ENCODE measurements around the gene CRIP1.
A peak's percentile ranks its signal among the peaks of the same experiment; 100 is the strongest.

CRIP1 gene

DNA sequence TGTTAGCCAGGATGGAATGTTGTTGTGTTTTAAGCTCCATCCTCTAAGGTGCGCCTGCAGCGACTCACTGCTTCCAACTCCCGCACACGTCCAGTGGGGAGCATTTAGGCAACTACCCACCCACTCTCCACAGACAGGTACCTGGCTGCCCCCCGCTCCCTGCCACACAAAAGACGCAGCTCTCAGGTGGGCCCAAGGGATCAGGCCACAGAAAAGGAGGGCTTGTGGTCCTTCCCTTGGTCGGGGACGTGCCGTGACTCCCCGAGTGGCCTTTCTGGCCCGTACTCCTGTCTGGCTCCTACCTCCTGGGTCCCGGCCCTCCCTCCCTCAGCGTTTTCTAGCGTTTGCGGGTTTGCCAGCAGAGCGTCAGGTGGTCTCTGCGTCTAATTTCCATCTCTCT is 20.6 kb downstream of the CRIP1 start:
- no peak for DNase-seq (ENCODE audit: low read depth)

DNA sequence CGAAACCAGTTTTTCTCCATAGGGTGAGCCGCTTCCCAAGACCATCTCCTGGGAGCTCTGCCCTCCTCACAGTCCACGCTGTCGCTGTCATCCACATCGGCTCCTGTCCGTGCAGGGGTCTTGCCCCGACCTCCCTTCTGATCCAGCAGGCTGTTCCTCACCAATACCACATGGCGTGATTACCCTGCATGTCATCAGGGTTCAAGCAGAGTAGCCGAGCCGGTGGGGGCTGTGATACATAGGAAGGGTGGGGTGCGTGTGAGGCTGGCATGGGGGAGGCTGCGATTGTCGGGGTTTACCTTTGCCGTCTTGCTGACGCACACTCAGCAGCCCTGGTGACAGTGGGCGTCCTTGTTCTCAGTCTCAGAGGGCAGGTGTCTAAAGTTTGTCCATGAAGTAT is 21.4 kb downstream of the CRIP1 start:
- no peak for DNase-seq (ENCODE audit: low read depth)

DNA sequence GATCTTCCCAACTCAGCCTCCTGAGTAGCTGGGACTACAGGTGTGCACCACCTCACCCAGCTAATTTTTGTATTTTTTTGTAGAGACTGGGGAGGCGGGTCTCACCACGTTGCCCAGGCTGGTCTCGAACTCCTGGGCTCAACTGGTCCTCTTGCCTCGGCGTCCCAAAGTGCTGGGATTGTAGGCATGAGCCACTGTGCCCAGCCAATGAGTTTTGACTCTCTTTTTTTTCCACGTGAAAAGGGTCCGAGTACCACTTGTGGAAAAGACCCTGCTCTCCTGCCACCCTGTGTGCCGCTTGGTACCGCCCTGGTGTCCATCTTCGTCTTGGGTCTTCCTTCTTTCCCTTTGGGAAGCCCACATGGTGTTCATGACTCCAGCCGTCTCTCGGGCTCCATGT is 21.9 kb downstream of the CRIP1 start:
- DNase-seq (ENCODE audit: low read depth), result no peak

DNA sequence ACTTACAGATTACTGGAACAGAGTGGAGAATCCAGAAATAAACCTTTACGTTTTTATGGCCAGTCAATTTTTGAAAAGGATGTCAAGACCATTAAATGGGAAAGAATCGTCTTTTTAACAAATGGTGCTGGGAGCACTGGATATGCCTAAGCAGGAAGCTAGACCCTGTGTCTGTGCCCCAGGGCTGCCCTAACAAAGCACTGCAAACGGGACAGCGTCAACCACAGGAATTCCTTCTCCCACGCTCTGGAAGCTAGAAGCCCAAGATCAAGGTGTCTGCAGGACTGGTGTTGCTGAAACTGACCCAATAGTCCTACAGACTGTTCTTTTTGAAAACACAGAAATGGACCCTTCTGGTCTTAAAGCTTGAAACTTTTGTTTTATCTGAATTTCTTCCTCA is 30.4 kb downstream of the CRIP1 start:
- no peak for DNase-seq (ENCODE audit: low read depth)

DNA sequence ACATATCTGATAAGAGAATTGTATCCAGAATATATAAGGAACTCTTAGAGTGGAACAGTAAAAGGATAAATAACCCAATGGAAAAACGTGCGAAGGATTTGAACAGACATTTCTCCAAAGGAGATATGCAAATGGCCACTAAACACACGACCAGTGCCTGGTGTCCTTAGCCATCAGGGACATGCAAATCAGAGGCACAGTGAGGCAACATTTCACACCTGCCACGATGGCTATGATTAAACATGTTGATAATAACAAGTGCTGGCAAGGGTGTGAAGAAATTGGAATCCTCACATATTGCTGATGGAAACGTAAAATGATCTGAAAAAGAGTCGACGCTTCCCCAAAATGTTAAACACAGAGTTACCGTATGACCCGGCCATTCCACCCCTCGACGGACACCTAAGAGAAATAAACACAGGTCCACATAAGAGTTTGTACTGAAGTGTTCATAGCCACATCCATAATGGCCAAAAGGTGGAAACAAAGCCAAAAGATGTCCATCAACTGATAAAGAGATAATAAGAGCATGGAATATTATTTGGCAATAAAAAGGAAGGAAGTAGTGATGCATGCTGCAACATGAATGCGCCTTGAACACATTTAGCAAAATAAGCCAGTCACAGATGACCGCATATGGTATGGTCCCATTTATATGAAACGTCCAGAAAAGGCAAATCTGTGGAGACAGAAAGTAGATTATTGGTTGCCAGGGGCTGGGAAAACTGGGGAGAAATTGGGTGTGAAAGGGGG is 33.4 kb downstream of the CRIP1 start:
- no peak for DNase-seq (ENCODE audit: low read depth)

DNA sequence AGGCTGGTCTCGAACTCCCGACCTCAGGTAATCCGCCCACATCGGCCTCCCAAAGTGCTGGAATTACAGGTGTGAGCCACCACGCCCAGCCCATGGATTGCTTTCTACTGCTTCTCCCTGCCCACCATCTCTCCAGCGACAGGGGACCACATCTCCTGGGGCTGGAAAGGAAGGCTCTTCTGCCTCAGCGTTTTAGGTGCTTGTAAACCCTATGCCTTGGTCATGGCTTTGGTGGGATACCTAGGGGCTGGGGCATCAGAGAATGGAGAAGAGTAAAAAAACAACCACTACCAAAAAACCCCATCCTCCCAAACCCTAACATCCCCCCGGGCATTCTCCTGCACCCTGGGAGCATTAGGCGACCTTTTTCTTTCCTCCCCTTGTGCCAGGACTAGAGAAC is 38.6 kb downstream of the CRIP1 start:
- no peak for DNase-seq (ENCODE audit: low read depth)

DNA sequence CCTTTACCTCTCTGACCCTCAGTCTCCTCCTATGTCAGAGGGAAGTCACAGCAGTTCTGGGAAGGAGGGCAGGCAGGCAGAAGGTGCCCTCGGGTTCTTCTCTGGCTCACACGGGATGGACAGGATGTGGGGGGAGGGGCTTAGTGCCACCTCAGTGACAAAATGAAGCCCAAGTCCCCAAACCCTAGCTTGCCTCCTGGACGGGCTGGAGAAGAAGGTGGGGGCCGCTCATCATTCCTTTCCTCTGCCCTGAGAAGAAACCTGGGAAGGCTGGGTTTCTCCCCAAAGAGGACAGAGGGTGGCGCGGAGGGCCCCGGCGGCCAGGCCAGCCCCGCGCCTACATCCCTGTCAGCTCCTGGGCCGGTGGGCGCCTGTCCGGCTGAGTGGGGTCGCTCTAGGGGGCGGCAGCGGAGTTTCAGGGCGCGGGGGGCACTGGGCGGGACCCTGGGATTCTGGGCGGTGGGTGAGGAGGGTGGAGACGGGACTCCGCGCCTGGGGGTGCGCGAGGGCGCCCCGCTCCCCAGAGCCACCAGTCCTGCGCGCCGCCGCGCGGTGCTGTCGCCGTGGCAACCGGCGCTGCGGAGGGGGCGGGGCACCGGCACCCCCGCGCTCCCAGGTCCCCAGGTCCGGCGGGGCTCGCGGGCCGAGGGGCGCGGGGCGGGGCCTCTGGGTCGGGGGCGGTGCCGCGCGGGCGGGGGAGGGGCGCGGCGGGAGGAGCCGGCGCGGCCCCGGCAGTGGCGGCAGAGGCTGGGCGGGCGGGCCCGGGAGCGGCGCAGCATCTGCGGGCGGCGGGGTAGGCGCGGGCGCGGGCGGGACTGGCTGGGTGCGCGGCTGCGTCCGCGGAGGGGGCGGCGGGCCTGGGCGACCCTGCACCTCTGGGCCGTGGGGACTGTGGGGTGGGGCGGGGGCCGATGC is 39.4 kb downstream of the CRIP1 start, which contains the start of gene TMEM121:
TMEM121 (plus strand) TSS at position 723 of the 915 bp plus-strand sequence. CDS start 2,252 bp downstream, outside the sequence.
- peak; percentile 21 for DNase-seq (ENCODE audit: low read depth)

DNA sequence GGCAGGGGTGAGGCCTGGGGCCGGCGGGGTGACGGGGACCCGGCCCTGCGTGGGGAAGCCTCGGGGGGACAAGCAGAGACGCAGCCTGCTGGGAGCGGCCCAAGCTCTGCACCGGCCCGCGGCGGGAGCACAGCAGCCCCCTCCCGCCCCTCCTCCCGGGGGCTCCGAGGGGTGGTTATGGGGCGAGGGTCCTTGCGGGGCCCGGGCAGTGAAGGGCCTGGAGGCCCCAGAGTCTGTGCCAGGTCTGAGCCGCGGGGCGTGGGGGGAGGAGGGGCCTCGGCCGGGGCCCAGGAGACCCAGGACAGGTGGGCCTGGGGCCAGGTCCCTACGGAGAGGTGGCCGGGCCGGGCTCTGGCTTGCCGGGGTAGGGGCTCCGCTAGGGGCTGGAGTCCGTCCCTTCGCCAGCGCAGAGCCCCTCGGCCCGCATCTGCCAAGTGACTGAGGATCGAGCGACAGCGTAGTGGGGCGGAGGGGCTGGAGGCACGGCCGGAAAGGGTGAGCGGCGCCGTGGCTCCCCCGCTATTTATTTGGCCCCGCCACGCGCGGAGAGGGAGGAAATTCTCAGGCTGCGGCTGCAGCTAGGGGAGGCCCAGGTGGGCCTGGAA is 40.2 kb downstream of the CRIP1 start:
- no peak for DNase-seq (ENCODE audit: low read depth)

DNA sequence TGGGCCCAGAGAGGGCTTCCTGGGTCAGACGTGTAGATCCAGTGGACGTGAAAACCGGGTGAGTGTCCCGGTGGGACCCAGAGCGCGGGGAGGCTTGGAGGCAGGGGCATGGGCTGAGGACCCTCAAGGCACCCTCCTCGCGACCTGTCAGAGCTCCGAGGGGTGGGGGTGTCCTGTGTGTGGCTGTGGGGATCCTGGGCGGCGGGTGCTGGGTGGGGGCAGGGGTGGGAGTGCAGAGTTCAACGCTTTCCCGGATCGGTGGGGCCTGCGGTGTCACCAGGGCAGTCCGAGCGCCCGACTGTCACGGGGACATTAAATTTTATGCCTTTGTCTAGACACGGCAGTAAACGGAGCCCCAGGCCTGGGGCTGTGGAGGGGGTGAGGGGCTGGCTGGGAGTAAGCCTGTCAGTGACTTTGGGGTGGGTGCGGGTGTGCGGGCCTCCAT is 40.7 kb downstream of the CRIP1 start:
- no peak for DNase-seq (ENCODE audit: low read depth)

DNA sequence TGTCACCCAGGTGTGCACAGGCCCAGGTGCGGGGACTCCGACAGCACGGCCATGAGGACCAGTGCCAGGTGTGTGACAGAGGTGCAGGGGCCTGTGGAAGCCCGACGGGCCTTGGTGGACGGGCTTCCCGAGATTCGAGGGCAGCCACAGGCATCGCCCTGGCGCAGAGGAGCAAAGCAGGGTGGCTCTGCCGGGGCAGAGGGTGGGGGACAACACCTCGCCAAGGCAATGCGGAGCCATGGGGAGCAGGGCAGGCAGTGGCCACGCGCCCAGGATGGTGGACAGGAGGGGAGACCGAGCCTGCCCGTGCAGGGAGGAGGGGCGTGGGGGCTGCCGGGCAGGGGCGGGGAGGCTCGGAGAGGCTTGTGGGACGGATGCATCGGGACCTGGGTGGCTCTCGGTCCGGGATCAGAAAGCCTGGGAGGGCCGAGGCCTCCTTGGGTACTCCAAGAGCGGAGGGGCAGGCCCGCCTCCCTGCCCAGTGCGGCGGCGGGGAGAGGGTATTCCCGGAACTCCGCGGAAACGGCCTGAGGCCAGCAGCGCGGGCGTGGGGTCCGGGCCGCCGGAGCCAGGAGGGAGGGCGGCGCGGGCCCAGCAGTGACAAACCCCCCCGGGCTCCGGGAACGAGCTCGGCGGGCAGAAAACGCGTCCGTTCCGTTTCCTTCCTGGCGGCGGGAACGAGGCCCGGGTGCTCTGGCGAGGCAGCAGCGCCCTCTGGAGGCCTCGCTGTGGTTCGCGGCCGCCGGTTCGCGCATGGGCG is 41.3 kb downstream of the CRIP1 start:
- peak; percentile 68 for DNase-seq (ENCODE audit: low read depth)

DNA sequence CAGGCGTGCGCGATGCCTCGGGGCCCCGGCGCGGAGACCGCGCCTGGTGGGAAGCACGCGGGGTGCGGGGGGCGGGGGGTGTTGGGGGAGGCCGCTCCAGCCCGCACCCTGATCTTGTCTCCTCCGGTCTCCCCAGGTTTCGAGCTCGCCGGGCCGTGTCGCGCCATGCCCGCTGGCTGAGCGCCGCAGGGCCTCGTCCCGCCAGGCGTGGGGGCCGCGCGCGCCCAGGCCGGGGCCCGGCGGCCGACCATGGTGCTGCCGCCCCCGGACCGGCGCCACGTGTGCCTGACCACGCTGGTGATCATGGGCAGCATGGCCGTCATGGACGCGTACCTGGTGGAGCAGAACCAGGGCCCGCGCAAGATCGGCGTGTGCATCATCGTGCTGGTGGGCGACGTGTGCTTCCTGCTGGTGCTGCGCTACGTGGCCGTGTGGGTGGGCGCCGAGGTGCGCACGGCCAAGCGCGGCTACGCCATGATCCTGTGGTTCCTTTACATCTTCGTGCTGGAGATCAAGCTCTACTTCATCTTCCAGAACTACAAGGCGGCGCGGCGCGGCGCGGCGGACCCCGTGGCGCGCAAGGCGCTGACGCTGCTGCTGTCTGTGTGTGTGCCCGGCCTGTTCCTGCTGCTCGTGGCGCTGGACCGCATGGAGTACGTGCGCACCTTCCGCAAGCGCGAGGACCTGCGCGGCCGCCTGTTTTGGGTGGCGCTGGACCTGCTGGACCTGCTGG is 42.1 kb downstream of the CRIP1 start:
- peak; percentile 58 for DNase-seq (ENCODE audit: low read depth)

DNA sequence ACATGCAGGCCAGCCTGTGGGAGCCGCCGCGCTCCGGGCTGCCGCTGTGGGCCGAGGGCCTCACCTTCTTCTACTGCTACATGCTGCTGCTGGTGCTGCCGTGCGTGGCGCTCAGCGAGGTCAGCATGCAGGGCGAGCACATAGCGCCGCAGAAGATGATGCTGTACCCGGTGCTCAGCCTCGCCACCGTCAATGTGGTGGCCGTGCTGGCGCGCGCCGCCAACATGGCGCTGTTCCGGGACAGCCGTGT is 42.6 kb downstream of the CRIP1 start:
- no peak for DNase-seq (ENCODE audit: low read depth)

DNA sequence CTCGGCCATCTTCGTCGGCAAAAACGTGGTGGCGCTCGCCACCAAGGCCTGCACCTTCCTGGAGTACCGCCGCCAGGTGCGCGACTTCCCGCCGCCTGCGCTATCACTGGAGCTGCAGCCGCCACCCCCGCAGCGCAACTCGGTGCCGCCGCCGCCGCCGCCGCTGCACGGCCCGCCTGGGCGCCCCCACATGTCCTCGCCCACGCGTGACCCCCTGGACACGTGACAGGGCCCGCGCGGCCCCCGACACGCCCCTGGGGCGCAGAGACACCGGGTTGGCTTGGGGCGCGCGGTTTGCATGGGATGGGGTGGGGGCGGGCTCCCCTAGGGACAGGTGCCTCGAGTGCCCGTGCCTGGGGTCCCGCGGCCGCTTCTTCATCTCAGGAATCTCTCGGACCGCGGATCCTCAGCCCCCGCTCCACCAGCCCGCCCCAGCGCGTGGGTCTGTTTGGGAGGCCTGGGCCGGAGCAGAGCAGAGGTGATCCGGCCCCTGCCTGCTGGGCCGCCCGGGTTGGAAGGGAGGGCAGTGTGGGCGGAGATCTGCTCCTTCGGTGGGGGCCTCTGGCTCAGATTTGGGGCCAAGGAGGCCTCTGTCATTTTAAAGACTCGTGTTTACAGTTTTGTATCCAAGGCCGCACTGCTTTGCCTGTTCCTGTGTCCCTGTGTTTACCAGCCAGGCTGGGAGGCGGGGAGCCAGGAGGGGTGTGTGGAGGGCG is 43.0 kb downstream of the CRIP1 start:
- no peak for DNase-seq (ENCODE audit: low read depth)

DNA sequence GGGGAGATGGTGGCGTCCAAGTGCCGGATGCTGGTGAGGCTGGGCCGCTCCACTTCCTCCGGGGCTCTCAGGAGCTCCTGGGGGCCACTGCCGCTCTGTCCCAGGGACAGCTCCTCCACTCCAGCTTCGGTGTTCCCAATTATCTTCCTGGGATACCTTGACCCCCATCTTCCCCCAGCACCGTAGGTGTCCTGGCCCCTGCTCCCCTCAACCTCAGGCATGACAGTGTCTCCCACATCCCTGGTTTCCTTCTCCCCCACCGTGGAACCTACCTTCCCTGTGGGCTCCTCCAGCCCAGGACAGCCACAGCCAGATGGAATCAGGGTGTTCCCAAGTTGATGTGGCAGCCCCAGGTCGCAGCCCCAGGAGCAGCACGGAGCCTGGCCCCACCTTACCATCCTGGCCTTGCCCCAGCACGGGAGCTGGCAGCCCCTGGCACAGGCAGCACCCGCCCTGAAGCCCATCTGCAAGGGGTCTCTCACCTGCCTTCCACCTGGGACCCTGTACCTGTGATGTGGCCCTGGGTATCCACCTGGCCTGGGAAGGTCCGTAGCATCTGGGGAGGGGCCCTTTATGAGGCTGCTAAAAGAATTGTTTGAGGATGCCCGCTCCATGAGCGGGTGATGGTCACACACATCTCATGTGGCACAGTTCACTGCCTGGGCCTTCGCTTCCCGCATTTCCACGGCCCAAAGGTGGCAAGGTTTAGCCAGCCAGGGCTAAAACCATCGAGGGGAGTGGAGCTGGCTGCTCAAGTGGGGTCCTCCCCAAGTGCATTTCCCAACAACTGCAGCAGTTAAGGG is 43.8 kb downstream of the CRIP1 start:
- no peak for DNase-seq (ENCODE audit: low read depth)

DNA sequence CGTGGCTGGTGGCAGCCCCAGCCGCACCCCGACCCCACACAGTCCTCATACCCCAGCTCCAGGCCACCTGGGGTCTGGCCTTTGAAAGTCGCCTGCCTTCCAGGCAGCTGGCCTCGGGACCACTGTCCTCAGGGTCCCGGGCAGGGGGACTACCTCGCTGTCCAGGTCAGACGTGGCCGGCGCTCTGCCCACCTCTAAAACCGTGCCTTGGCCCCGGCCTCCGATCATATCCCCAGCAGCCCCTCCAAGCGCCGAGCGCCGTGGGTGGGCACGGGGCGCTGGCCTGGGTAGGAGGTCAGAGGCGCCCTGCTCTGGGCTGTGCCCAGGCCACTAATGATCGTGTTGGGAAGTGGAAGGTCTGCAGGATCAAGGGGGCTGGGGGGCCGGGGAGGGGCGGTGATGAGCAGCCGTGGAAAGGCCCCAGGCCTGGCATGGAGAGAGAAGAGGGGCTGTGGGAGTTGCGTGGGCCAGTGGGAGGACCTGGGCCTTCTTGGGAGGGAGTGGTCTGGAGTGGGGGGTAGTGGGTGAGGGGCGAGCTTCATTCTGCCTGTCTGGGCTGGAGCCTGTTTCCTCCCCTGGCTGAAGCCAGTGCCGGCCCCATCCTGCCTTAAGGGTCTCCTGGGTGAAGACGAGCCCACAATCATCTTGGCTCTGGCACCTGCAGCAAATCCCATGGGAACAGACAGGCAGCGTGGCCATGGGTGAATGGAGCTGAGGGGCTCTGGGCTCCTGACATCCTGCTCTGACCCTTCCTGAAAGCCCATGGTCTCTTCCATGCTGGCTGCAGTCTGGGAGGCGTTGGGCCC is 44.6 kb downstream of the CRIP1 start:
- DNase-seq (ENCODE audit: low read depth), result no peak

DNA sequence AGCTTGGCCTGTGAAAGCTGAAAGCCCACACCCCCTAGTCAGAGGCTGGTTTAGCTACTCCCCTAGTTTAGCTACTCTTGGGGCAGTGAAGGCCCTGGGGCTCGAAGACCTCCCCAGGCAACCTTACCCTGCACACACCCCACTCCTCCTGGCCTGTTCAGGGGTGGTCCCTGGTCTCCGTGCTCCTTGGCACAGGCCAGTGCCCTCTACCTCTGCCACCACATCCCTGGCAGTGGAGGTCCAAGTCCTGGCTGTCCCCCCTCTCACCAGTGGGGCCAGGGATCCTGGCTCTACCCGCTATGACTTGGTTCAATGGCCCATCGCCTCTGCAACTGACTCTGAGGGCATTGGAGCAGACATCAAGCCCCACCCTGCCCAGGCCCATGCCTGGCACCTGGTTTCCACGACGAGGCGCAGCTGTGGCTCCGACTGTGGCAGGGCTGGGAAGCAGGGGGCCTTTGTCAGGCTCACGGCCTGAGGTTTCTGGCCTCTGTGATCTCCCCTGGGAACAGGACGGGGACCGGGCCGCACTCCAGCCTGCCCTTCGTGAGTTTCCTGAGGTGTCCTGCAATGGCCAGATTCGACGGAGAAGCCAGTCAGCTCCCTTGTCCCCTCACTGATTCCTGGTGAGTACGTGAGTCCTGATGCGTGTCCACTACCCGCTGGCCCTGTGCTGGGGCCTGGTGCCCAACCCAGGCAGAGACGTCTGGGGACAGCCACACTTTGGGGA is 45.4 kb downstream of the CRIP1 start:
- DNase-seq (ENCODE audit: low read depth), result no peak

DNA sequence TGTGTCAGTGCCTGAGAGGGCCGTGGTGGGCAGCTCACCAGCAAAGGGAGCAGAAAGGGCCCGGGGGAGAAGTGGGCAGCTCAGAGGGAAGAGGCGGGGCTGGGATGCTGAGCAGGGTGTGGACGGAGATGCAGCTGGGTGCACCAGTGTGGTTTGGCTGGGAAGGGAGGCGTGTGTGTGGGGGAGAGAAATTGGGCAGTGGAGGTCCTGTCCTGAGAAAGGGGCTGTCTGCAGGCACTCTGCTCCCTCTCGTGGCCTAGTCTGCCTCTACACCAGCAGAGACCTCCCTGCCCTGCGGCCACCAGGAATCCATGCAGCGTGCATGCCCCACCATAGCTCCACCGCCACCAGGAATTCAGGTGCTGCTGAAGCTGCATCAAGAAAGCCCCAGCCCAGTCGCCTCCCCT is 46.1 kb downstream of the CRIP1 start:
- no peak for DNase-seq (ENCODE audit: low read depth)

DNA sequence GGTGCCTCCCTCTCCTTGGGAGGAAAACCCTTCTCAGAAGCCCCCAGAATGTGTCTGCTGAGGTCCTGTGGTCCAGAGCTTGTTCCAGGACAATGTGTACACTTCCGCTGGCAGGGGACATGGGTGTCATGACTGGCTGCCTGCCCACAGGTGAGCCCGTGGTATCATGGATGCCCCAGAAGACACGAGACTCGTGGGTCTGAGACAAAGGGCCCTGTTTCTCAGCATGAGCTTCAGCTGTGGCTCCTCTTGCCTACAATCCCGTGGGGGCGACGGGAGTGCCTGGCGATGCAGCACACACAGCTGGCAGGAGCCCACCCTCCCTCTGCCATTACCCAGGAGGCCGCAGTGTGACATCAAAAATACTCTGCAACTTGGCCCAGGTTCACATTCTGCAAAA is 46.7 kb downstream of the CRIP1 start:
- DNase-seq (ENCODE audit: low read depth), result no peak
